OCI-LY3 (cell line): Measurements from ENCODE around the gene CDS2.

ENCODE experiments used
- CTCF ChIP-seq: fragments of 200-600, 300-600 bp; sonication (generic); IDR thresholded peaks from 2 replicates; pipeline ENCODE4 v1.5.1; 2014; ENCODE audit warnings: antibody characterized with exemption, low read length, low read depth
- EZH2phosphoT487 ChIP-seq: fragments of 200-600 bp; shearing (Covaris generic); IDR thresholded peaks from 2 replicates; pipeline ENCODE4 v1.6.1; 2018; ENCODE audit warnings: antibody characterized with exemption, mixed run types, low read depth

GRCh38 chr20:5217616-5218015, 90.8 kb downstream of the CDS2 start:
- TF ChIP-seq CTCF (no peak), EZH2phosphoT487 (no peak)
